HG03558 (cell line): ENCODE results near the gene PPP2R5E.

Experiments used
- ATAC-seq: cut with Tn5 transposase; IDR thresholded peaks from one replicate; pipeline ENCODE4 v1.9.1; 2021; ENCODE audit warnings: moderate number of reproducible peaks; ENCODE audit not compliant: unreplicated experiment; ENCODE audit errors: extremely low read depth

Gene PPP2R5E

DNA sequence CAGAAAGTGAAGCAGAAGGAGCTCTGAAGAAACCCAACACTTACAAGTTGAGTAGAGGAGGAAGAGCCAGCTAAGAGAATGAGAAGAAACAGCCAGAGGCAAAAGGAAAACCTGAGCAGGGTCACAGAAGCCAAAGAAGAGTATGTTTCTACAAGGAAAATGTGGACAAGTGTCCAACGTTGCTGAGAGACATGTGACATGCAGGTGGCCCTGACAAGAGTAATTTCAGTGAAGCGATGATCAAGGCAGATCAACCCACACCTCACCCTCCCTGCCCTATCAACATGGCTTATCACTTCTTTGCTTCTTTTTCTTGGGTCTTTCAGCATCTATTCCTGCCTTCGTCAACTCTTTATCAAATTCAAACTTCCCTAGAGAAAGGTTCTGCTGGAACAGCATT, 68.3 kb downstream of the PPP2R5E start:
- no peak for ATAC-seq

DNA sequence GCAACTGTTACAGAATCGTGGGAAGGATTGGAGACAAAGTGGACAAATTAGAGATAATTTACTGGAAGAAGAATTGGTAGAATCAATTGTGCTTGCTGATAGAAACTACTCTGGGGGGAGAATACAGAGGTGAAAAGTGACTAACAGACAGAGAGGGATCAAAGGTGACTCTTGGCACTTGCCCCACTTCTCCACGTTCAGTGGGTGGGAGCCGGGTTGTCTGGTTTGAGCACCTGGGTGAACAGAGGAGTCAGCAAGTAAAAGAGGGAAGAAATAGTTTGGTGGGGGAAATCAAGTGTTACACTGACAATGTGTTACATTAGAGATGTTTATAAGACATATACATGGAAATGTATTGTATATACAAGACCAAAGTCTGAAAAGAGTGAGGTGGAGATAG, 69.1 kb downstream of the PPP2R5E start:
- ATAC-seq = no peak

DNA sequence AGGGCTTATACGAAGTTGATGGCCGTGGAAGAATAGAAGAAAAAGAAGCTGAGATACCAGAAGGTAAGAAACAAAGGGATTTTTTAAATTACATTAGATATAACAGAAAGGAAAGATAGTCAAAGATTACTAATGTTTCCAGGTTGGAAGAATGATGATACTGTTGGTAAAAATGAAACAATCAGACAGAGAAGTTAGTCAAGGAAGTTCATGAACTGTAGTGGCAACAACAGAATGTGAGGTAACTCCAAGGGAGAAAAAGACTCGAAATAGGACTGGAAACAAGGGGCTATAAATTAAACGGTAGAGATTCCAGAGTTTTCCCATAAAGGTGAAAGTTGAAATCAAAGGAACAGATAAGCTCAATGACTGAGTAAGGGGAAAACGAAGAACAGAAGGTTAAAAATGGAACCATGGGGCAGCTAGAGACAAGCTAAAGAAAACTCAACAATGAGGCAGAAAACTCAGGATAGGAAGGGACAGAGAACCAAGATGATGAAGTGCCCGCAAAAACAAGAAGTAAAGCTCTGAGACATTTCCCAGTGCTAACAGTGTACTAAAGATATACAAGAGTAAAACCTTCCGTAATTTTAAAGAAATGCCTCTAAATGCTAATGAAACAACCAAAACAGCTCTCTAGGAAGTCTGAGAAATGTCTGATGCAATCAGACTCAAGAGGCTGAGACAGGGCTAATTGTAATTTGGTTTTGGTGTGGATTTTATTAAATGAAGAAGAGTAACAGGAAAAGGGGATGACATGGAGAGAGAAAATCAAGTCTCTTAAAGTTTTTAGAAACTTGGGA, 70.0 kb downstream of the PPP2R5E start:
- ATAC-seq = no peak

DNA sequence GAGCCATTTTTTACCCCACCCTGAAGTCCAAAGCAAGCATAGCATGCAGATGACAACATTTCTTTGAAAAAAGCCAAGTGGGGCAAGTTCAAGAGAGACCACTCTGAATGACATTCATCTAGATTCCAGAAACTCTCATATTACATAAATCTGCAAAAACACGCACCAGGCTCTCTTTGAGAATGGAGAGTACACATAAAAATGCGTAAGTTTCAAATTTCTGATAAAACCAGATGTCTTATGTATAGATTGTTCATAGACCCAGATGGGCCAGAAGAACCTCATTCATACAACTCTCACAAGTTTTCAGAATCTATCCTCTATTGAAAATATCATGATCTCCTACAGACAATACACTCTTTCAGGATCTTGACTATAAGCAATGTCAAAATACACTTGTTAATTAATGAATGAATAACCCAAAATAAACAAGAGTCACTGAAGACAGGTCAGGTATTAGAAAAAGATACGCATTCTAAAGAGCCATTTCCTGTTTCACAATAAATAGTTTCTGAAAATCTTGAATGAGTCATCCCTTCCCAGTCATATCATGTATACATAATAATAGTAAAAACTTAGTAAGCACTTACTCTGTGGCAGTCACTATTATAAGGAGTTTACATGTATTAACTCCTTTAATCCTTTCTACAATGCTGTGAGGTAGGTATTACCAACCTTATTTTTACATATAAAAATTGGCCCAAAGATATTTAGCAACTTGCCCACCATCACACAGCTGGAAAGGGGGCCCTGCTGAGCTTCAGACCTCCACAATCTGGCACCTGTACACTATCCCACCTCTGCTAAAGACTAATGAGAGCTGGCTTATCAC, 72.0 kb downstream of the PPP2R5E start:
- peak; percentile 92 for ATAC-seq

DNA sequence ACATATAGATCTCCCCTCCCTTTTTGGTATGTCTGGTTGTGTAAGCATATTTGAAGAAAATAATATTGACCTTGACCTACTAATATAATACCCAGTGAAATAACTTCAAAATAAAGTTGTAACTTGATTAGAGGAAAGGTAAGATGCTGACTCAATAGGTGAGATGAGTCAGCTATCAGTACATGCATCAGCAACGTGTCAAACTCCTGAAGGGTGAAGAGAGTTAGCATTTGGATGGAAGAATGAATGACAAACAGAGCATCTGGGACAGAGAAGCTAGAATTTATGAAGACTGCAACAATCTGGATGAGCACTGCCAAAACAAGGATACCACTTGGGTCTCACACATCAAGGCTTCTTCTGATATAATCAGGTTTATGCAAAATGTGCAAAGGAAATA, 74.9 kb downstream of the PPP2R5E start:
- no peak for ATAC-seq

DNA sequence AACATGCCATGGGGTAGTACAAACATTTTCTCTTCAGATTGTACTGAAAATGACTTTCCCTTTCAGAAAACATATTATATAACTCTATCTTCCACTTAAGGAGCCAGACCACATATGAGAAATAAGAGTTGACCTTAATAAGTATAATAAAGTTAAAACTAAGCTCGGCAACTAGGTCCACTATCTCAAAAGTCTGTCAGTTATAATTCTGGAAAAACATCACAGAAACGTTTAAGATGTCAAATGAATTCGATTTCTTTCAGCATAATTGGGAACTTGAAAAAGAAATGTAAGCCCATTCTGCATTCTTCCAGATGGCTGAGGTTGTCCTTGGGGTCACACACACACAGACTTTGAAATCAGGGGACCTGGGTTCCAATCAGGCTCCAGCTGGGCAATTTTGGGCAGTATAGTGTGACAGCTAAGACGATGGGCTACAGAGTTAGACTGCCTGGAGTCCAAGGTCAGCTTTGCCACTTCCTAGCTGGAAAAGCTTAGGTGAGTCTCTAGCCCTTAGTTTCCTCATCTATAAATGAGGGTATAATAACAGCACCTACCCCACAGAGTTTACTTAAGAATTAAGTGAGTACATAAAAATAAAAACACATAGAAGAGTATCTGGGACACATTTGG, 75.6 kb downstream of the PPP2R5E start:
- ATAC-seq = no peak

DNA sequence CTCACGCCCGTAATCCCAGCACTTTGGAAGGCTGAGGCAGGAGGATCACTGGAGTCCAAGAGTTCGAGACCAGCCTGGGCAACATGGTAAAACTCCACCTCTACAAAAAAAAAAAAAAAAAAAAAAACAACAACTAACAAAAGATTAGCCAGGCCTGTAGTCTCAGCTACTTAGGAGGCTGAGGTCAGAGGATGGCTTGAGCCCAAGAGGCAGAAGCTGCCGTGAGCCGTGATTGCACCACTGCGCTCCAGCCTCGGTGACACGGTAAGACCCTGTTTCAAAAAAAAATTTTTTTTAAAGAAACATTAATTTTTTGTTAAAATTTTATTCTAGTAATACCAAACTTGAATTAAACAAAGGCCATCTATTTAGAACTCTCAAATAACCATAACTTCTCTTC, 77.8 kb downstream of the PPP2R5E start:
- no peak for ATAC-seq

DNA sequence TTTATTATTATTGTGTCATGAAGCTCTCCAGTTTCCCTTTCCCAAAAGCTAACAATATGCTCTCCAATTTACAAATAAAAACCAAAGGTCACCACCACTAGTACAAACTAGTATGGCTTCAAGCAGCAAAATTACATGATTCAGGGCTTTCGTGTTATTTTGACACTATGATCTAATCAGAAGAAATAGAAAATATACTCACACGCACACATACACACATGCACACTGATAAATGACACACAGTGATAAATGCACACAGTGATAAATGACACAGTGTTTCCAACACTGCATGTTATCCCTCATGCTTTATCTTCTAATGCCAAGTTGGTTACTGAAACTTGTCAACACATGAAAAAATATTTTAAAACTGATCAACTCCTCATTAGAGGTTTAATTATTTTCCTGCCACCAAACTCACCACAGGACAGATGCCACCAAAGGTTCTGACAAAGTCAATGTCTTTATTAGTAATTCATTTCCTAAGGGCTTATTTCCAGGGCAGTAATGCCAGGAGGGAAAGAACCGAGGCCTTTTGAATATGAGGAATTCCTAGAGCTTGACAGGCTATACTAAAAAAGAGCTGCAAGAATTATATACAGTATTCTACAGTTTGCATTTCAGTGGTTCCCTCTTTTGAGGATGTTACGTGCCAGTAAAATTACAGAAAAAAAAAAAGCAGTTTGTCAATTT, 82.4 kb downstream of the PPP2R5E start:
- ATAC-seq = no peak

DNA sequence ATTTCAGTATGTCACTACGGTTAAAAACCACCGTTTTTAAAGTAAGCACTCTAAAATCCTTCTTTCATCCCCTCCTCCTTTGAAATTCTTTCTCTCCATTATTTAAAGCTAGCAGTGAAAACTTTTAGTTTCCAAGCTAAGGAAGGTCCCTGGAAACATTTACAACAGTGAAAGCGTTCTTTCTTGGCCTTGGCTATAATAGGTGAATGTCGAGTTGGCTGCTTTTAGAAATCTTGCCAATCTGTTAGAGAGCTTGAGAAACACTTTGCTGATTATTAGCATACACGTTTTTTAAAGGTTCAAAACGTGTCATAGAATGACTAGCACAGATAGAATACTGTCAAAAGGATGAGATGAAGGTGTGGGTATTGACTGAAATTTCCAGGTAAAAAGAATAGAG, 83.4 kb downstream of the PPP2R5E start:
- ATAC-seq = no peak

DNA sequence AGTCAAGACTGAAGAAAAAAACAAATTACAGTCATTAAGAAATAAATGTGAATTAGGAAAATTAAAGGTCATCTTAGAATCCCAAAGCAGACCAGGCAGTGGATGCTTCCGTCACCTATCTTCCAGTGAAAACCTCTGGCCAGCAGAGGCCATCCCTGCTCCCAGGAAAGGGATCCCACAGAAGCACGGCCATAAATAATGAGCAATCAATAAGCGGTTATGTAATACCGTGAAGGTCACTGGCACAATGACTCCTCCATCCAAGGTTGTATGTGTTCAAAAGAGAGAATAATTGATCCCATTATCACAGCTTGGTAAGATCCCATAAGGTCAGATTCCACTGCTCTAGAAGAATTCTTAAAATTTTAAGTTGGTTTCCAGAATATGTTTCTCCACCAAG, 85.7 kb downstream of the PPP2R5E start:
- no peak for ATAC-seq

DNA sequence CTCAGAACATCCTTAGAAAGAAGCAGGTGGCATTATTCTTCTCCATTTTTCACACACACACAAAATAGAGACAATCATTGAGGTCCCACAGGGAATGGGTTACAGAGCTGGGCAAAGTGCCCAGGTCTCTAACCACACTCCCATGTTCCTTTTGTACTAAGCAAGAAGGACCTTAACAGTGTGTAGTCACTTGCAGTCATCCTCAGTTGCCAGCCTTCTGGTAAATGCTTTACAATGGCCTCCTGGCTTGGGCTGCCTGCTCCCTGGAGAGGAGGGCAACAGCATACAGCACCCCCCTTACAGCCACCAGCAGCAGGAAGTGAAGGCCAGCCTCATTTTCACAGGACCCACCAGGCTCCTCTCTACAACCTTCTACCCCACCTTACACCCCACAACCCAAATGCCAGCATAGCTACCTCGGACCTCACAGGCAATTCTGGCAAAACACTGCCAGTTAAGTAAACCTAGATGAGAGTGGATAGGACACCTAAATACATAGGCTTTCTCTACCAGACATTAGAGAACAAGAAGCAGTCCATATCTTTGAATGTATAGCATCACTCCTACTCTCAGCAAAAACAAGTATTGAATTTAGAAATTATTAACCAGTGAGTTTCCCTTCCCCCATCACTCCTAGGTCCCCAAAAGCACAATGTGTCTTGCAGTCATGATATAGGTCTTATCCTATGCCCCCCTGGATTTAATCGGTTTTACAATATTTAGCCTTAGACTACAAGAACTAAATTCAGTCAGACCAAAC, 88.1 kb downstream of the PPP2R5E start:
- ATAC-seq = peak; percentile 43

DNA sequence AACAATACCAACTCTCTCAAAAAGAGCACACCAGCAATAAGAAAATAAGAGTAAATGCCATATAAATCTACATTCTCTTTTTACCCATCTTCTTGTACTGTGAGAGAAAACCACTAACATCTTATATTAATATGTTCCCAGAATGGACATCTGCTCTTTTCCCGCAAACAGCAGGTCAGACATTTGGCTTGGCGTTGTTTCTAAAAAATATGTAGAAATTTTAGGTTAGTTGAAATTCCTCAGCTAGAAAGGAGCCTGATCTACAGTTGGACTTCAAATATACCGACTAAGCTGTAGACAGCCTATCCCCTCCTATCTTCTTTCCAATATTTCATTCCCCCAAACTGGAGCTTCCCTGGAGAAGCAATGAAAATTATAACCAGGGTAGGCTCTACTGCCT, 88.7 kb downstream of the PPP2R5E start:
- ATAC-seq = no peak

DNA sequence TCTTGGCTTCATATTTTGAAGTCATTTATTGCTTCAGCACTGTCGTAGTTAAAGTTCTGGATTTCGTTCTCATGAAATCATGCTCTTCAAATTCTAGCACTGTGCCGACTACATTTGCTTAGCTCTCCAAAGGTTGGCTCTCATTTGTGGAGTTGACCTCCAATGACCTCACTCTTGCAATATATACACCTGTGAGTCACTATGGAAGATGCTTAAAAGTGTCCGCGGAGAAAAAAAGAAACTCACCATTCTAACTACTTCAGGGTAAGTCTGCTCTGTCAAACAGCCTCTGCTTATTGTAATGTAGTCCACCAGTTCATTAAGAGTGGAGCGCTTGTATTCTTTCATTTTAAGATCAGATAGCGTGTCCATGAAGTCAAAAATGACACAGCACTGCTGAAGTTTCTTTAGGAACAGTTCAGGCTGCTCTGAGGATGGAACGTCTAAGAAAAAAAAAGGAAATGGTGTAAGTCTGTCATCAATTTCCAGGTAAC, 89.7 kb downstream of the PPP2R5E start:
- no peak for ATAC-seq

DNA sequence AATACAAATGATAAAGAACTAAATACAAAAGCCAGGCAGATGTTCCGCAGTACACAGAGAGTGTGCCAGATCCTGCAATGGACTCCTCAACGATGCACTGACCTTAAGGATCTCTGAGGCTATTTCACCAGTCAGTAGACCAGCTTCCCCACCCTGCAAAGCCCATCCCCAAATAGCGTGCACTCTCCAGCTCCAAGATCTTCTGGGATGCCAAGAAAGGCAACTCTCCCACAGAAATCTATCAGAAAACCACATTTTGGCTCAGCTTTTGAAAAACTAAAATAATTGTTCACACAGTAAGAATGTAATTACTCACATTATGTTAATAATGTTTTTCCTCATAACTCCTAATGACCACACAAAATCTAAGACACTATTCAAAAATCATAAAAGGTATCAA, 90.4 kb downstream of the PPP2R5E start:
- no peak for ATAC-seq

DNA sequence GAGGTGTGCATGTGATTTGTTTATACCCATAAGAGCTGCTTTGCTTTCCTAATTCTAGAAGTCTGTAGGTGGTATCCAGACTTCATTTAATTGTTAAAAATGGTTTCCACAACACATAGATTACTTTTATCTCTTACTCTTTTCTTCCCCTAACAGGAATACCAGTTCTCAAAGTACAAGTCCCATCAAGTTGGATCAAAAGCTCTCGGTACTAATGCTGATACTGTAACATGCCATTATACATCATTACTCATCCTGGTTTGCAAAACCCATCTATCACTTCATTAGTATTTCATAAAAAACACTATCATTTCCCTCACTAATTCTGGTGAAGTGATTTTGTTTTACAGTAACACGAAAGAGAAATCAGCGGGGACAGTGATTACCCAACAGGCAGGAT, 94.3 kb downstream of the PPP2R5E start:
- no peak for ATAC-seq

DNA sequence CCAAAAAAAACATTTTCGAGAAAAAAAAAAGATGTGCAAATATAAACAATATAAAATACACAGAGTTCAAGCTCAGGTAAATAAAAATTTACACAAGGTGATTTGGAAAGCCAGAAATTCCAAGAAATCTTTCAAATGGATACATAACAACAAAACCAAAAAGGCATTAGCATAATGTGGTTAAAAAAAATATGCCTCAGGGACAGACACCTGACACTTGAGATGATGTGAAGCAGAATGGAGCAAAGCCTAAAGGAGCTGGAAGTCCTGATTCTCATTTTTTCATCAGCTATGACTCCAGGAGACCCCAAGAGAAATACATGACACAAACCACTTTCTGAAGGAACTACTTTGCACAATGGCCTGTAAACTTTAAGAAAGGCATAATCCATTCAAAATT, 98.6 kb downstream of the PPP2R5E start:
- no peak for ATAC-seq

DNA sequence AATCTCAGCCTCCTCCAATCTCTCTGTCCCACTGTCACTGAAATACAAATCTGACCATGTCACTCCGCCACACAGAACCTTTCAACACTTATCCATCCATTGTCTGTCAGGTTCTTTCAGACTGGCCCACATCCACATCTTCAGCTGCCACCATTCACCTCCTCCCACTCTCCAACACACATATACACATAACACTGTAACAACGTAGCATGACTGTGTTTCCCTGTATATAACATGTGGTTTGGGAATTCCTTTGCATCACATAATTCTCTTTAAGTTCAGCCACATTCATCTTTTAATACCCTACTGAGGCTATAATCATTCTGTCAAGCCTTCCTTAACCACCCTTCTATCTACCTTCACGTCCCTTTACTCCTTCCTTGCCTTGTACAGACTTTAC, 99.2 kb downstream of the PPP2R5E start:
- no peak for ATAC-seq

DNA sequence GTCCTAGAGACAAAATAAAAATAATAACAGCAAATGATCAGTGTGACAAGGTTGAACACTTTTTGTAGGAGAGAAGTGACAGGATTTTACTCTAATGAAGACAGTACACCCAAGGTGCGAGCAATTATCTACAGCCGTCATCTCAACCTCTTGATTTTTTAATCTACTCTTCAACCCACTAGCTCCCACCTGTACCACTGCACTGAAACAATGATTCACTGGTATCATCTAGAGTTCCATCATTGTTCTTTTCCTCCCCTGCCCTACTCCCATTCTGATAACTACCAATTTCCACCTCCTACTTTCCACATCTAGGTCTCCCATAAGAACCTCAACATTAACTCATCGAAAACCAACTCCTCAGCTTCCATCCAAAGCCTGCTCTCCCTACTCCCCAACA, 99.8 kb downstream of the PPP2R5E start:
- ATAC-seq = no peak

DNA sequence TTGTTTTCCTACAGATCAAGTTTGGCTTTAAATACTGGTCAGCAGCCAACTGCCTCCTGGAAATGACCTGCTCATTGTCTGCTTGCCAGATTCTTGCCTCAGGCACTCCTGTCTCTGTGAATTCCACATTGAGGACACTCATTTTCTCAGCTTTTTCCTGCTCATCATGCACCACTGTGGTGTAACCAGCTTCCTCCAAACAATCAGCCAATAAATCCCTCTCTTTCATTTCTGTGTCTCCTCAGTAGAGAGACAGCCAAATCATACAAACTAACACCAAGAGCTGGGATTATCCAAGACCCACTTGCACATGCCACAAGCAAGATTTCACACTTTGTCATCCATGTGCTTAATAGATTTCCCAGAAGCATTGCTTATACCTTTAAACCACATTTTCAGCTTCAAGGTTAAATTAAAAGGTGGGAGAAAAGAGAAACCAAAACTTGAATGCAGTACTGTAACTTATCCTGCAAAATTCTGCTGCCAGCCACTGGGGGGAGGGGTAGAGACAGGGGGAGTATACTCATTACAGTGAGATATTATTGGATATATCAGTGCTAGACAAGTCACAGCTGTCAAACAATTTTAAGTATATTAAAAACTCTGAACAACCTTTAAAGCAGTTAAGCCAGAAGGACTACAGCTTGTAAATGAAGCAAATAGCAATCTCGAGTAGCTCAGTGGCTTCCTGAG, 105.0 kb downstream of the PPP2R5E start:
- no peak for ATAC-seq
